Limb (tissue), 2 donors: ENCODE measurements around the gene SDK2.
"Not testable (repeated sequence)": the region's sequence is repeated elsewhere in the genome, so short reads cannot be mapped to it uniquely, and the experiment has no call there.

Experiments
- DNase-seq, 2 donors: peaks; one replicate each; pipeline ENCODE4 v3.0.0-alpha.2; 2016; ENCODE audit errors: extremely low spot score in 2 of 2

Gene SDK2

GRCh38 chr17:73308959-73309358, 335.3 kb downstream of the SDK2 start:
- not testable (repeated sequence) for DNase-seq

- DNase-seq, result no peak
Measured at GRCh38 chr17:73308017-73308823, 336.0 kb downstream of the SDK2 start.

GRCh38 chr17:73307130-73307529, 337.1 kb downstream of the SDK2 start:
- no peak for DNase-seq

GRCh38 chr17:73305845-73306836, 338.1 kb downstream of the SDK2 start:
- DNase-seq, result no peak

GRCh38 chr17:73304971-73305812, 339.1 kb downstream of the SDK2 start:
- peak in 1 of 2 donors; percentile 71 for DNase-seq

- no peak for DNase-seq
Measured at GRCh38 chr17:73304438-73304837, 339.8 kb downstream of the SDK2 start.

- DNase-seq, result no peak
Measured at GRCh38 chr17:73302189-73302588, 342.1 kb downstream of the SDK2 start.

- DNase-seq, result no peak
Measured at GRCh38 chr17:73301369-73301768, 342.9 kb downstream of the SDK2 start.

- DNase-seq, result no peak
Measured at GRCh38 chr17:73300392-73300791, 343.9 kb downstream of the SDK2 start.

GRCh38 chr17:73297934-73298861, 346.0 kb downstream of the SDK2 start:
- DNase-seq, result no peak

GRCh38 chr17:73293480-73293911, 350.7 kb downstream of the SDK2 start:
- no peak for DNase-seq

- no peak for DNase-seq
Measured at GRCh38 chr17:73293031-73293430, 351.2 kb downstream of the SDK2 start.

GRCh38 chr17:73292031-73292531, 352.2 kb downstream of the SDK2 start:
- no peak for DNase-seq

- DNase-seq, result no peak
Measured at GRCh38 chr17:73291260-73291801, 352.9 kb downstream of the SDK2 start.

- no peak for DNase-seq
Measured at GRCh38 chr17:73290399-73291259, 353.6 kb downstream of the SDK2 start.

- DNase-seq, result no peak
Measured at GRCh38 chr17:73289549-73290254, 354.5 kb downstream of the SDK2 start.

GRCh38 chr17:73288534-73289302, 355.5 kb downstream of the SDK2 start:
- no peak for DNase-seq
